ENCODE measurements around the gene PCDH18. TPM values are rescaled to one million over a fixed set of nuclear protein-coding genes. Genes with fewer than 3 reads are reported as not detected.
A peak's percentile ranks its signal among the peaks of the same experiment; 100 is the strongest.

The PCDH18 gene
- total RNA-seq (under 1 TPM in 3 of 5 experiments, not detected in 2; 0.05 to 0.30 (median 0.12) TPM), polyA plus RNA-seq (under 1 TPM; 0.06 to 0.33 TPM), total RNA-seq (0.54 reads per million)

- POLR2A ChIA-PET = no interaction called here
- CTCF ChIA-PET = no interaction called here
- intact Hi-C loops (cut with micrococcal nuclease) = no loop called here
Measured at GRCh38 chr4:137531986-137532868, at the start of gene PCDH18. Gene PCDH18, minus strand, starts transcription at chr4:137532494. Its CDS starts 406 bp downstream, at chr4:137532088.

GRCh38 chr4:137576446-137576845, 44.2 kb upstream of the PCDH18 start:
- Histone ChIP-seq H3K4me1 (ENCODE audit: control insufficient read depth in 2 of 2, insufficient read depth in 2 of 2, low read length in 2 of 2) (no peaks in the 10 kb centered on the region), H3K4me3 (ENCODE audit: low read length) (no peak overlapping the region), H3K27ac (ENCODE audit: low read depth, low read length) (no peak overlapping the region), H3K9me3 (ENCODE audit: control insufficient read depth in 2 of 3, low read length in 3 of 3) (no peaks in the 10 kb centered on the region), H3K36me3 (ENCODE audit: control insufficient read depth in 2 of 3, insufficient read depth in 3 of 3, low read length in 3 of 3) (no peaks in the 10 kb centered on the region), H3K27me3 (ENCODE audit: control insufficient read depth in 2 of 2, insufficient read depth in 2 of 2, low read length in 2 of 2) (no peaks in the 10 kb centered on the region)
- Mint-ChIP-seq H3K27ac (no peak overlapping the region), H3K9me3 (peaks cover 0 to 13% (median 2%) of the 10 kb centered on the region in 11 donors), H3K36me3 (peaks cover 0 to 4% (median 0%) of the 10 kb centered on the region in 5 donors), H3K4me3 (no peak overlapping the region), H3K27me3 (no peaks in the 10 kb centered on the region), H3K4me1 (no peaks in the 10 kb centered on the region)
- ChIA-PET CTCF (no interaction called here), POLR2A (no interaction called here)
- no peak for ATAC-seq
- intact Hi-C loops (cut with micrococcal nuclease) = no loop called here
- DNase-seq = no peak

More at GRCh38 chr4:137531986-137532868, at the start of gene PCDH18:
- peaks cover 0 to 3% (median 0%) of the 10 kb centered on the region in 11 donors for H3K9me3 Mint-ChIP-seq
- ATAC-seq (peak; percentile 57), DNase-seq (peak in 5 of 9 donors; percentile 3 to 17 (median 9))
- H3K27ac Mint-ChIP-seq = no peak within 1 kb of the TSS
- H3K36me3 Mint-ChIP-seq = no peaks in the 10 kb centered on the region
- Histone ChIP-seq H3K4me3 (ENCODE audit: low read length) (peak within 1 kb of the TSS; percentile 29), H3K27ac (ENCODE audit: low read depth, low read length) (peak within 1 kb of the TSS; percentile 7), H3K27me3 (ENCODE audit: control insufficient read depth in 2 of 2, insufficient read depth in 2 of 2, low read length in 2 of 2) (no peaks in the 10 kb centered on the region), H3K4me1 (ENCODE audit: control insufficient read depth in 2 of 2, insufficient read depth in 2 of 2, low read length in 2 of 2) (no peaks in the 10 kb centered on the region), H3K9me3 (ENCODE audit: control insufficient read depth in 2 of 3, low read length in 3 of 3) (no peaks in the 10 kb centered on the region), H3K36me3 (ENCODE audit: control insufficient read depth in 2 of 3, insufficient read depth in 3 of 3, low read length in 3 of 3) (no peaks in the 10 kb centered on the region)
- H3K27me3 Mint-ChIP-seq = peaks cover 0 to 5% (median 0%) of the 10 kb centered on the region in 5 donors
- peak within 1 kb of the TSS in 1 of 10 donors; percentile 21 for H3K4me3 Mint-ChIP-seq
- peaks cover 0 to 16% (median 7%) of the 10 kb centered on the region in 7 donors for H3K4me1 Mint-ChIP-seq

- DNase-seq (no peak), ATAC-seq (no peak)
- Histone ChIP-seq H3K4me1 (ENCODE audit: control insufficient read depth in 2 of 2, insufficient read depth in 2 of 2, low read length in 2 of 2) (no peaks in the 10 kb centered on the region), H3K27ac (ENCODE audit: low read depth, low read length) (no peak overlapping the region), H3K27me3 (ENCODE audit: control insufficient read depth in 2 of 2, insufficient read depth in 2 of 2, low read length in 2 of 2) (no peaks in the 10 kb centered on the region), H3K4me3 (ENCODE audit: low read length) (no peak overlapping the region), H3K36me3 (ENCODE audit: control insufficient read depth in 2 of 3, insufficient read depth in 3 of 3, low read length in 3 of 3) (no peaks in the 10 kb centered on the region), H3K9me3 (ENCODE audit: control insufficient read depth in 2 of 3, low read length in 3 of 3) (no peaks in the 10 kb centered on the region)
- no peaks in the 10 kb centered on the region for H3K27me3 Mint-ChIP-seq
- peaks cover 0 to 18% (median 5%) of the 10 kb centered on the region in 11 donors for H3K9me3 Mint-ChIP-seq
- POLR2A ChIA-PET = no interaction called here
- H3K36me3 Mint-ChIP-seq = peaks cover 0 to 5% (median 0%) of the 10 kb centered on the region in 5 donors
- H3K4me3 Mint-ChIP-seq = no peak overlapping the region
- H3K27ac Mint-ChIP-seq = no peak overlapping the region
- CTCF ChIA-PET = no interaction called here
- no peaks in the 10 kb centered on the region for H3K4me1 Mint-ChIP-seq
- intact Hi-C loops (cut with micrococcal nuclease) = no loop called here
Measured at GRCh38 chr4:137572647-137573046, 40.4 kb upstream of the PCDH18 start.

GRCh38 chr4:137572163-137572562, 39.9 kb upstream of the PCDH18 start:
- POLR2A ChIA-PET = no interaction called here
- DNase-seq = no peak
- CTCF ChIA-PET = no interaction called here
- no peak overlapping the region for H3K4me3 ChIP-seq (ENCODE audit: low read length)
- H3K27me3 ChIP-seq (ENCODE audit: control insufficient read depth in 2 of 2, insufficient read depth in 2 of 2, low read length in 2 of 2) = no peaks in the 10 kb centered on the region
- H3K9me3 ChIP-seq (ENCODE audit: control insufficient read depth in 2 of 3, low read length in 3 of 3) = no peaks in the 10 kb centered on the region
- no peak overlapping the region for H3K27ac ChIP-seq (ENCODE audit: low read depth, low read length)
- intact Hi-C loops (cut with micrococcal nuclease) = no loop called here
- Mint-ChIP-seq H3K27me3 (no peaks in the 10 kb centered on the region), H3K4me3 (no peak overlapping the region), H3K36me3 (peaks cover 0 to 5% (median 0%) of the 10 kb centered on the region in 5 donors), H3K27ac (no peak overlapping the region), H3K4me1 (no peaks in the 10 kb centered on the region), H3K9me3 (peaks cover 0 to 18% (median 5%) of the 10 kb centered on the region in 11 donors)
- no peaks in the 10 kb centered on the region for H3K36me3 ChIP-seq (ENCODE audit: control insufficient read depth in 2 of 3, insufficient read depth in 3 of 3, low read length in 3 of 3)
- ATAC-seq = no peak
- H3K4me1 ChIP-seq (ENCODE audit: control insufficient read depth in 2 of 2, insufficient read depth in 2 of 2, low read length in 2 of 2) = no peaks in the 10 kb centered on the region

- no peaks in the 10 kb centered on the region for H3K4me1 Mint-ChIP-seq
- ChIA-PET CTCF (no interaction called here), POLR2A (no interaction called here)
- ATAC-seq (no peak), DNase-seq (no peak)
- no peaks in the 10 kb centered on the region for H3K27me3 Mint-ChIP-seq
- Histone ChIP-seq H3K27ac (ENCODE audit: low read depth, low read length) (no peak overlapping the region), H3K9me3 (ENCODE audit: control insufficient read depth in 2 of 3, low read length in 3 of 3) (no peaks in the 10 kb centered on the region), H3K36me3 (ENCODE audit: control insufficient read depth in 2 of 3, insufficient read depth in 3 of 3, low read length in 3 of 3) (no peaks in the 10 kb centered on the region), H3K4me1 (ENCODE audit: control insufficient read depth in 2 of 2, insufficient read depth in 2 of 2, low read length in 2 of 2) (no peaks in the 10 kb centered on the region), H3K4me3 (ENCODE audit: low read length) (no peak overlapping the region), H3K27me3 (ENCODE audit: control insufficient read depth in 2 of 2, insufficient read depth in 2 of 2, low read length in 2 of 2) (peaks cover 0 to 2% of the 10 kb centered on the region in 2 donors)
- H3K36me3 Mint-ChIP-seq = no peaks in the 10 kb centered on the region
- peaks cover 0 to 21% (median 3%) of the 10 kb centered on the region in 11 donors for H3K9me3 Mint-ChIP-seq
- H3K27ac Mint-ChIP-seq = no peak overlapping the region
- intact Hi-C loops (cut with micrococcal nuclease) = no loop called here
- no peak overlapping the region for H3K4me3 Mint-ChIP-seq
Measured at GRCh38 chr4:137559801-137560200, 27.5 kb upstream of the PCDH18 start.

GRCh38 chr4:137558951-137559350, 26.7 kb upstream of the PCDH18 start:
- H3K27ac ChIP-seq (ENCODE audit: low read depth, low read length) = no peak overlapping the region
- H3K36me3 ChIP-seq (ENCODE audit: control insufficient read depth in 2 of 3, insufficient read depth in 3 of 3, low read length in 3 of 3) = no peaks in the 10 kb centered on the region
- Mint-ChIP-seq H3K36me3 (no peaks in the 10 kb centered on the region), H3K4me1 (no peaks in the 10 kb centered on the region), H3K4me3 (no peak overlapping the region), H3K27ac (no peak overlapping the region), H3K9me3 (peaks cover 0 to 21% (median 3%) of the 10 kb centered on the region in 11 donors), H3K27me3 (no peaks in the 10 kb centered on the region)
- intact Hi-C loops (cut with micrococcal nuclease) = no loop called here
- H3K4me3 ChIP-seq (ENCODE audit: low read length) = no peak overlapping the region
- POLR2A ChIA-PET = no interaction called here
- no peak for ATAC-seq
- H3K9me3 ChIP-seq (ENCODE audit: control insufficient read depth in 2 of 3, low read length in 3 of 3) = no peaks in the 10 kb centered on the region
- no peak for DNase-seq
- no peaks in the 10 kb centered on the region for H3K4me1 ChIP-seq (ENCODE audit: control insufficient read depth in 2 of 2, insufficient read depth in 2 of 2, low read length in 2 of 2)
- peaks cover 0 to 2% of the 10 kb centered on the region in 2 donors for H3K27me3 ChIP-seq (ENCODE audit: control insufficient read depth in 2 of 2, insufficient read depth in 2 of 2, low read length in 2 of 2)
- CTCF ChIA-PET = no interaction called here

GRCh38 chr4:137545461-137545861, 13.2 kb upstream of the PCDH18 start:
- Mint-ChIP-seq H3K36me3 (no peaks in the 10 kb centered on the region), H3K27me3 (no peaks in the 10 kb centered on the region), H3K27ac (no peak overlapping the region), H3K4me3 (no peak overlapping the region), H3K4me1 (peaks cover 0 to 5% (median 0%) of the 10 kb centered on the region in 7 donors), H3K9me3 (peaks cover 0 to 5% (median 0%) of the 10 kb centered on the region in 11 donors)
- no peak for DNase-seq
- Histone ChIP-seq H3K27ac (ENCODE audit: low read depth, low read length) (no peak overlapping the region), H3K27me3 (ENCODE audit: control insufficient read depth in 2 of 2, insufficient read depth in 2 of 2, low read length in 2 of 2) (no peaks in the 10 kb centered on the region), H3K4me3 (ENCODE audit: low read length) (no peak overlapping the region), H3K9me3 (ENCODE audit: control insufficient read depth in 2 of 3, low read length in 3 of 3) (no peaks in the 10 kb centered on the region), H3K4me1 (ENCODE audit: control insufficient read depth in 2 of 2, insufficient read depth in 2 of 2, low read length in 2 of 2) (no peaks in the 10 kb centered on the region), H3K36me3 (ENCODE audit: control insufficient read depth in 2 of 3, insufficient read depth in 3 of 3, low read length in 3 of 3) (no peaks in the 10 kb centered on the region)
- ATAC-seq = no peak
- POLR2A ChIA-PET = no interaction called here
- intact Hi-C loops (cut with micrococcal nuclease) = no loop called here
- CTCF ChIA-PET = no interaction called here

All from naive thymus-derived CD4-positive, alpha-beta T cell (primary cell).